Activated CD4-positive, alpha-beta T cell treated with anti-CD3 and anti-CD28 coated beads for 4 hours (primary cell): ENCODE results near the gene GBA2.

ENCODE experiments used
- DNase-seq, 2 donors: peaks; one replicate each; pipeline ENCODE4 v3.0.0-alpha.2; 2020

GBA2 gene

DNA sequence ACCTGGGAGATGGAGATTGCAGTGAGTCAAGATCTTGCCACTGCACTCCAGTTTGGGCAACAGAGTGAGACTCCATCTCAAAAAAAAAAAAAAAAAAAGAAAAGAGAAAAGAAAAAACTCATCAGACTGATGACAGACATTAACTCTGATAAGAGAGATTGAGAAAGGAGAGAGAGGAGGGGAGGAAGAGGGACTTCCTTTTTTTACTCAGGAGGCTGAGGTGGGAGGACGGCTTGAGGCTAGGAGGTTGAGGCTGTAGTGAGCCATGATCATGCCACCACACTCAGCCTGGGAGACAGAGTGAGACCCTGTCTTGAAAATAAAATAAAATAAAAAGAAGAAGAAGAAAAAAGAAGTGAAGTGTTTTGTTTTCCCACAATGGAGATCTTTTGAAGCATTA, 14.8 kb upstream of the GBA2 start:
- DNase-seq = no peak

DNA sequence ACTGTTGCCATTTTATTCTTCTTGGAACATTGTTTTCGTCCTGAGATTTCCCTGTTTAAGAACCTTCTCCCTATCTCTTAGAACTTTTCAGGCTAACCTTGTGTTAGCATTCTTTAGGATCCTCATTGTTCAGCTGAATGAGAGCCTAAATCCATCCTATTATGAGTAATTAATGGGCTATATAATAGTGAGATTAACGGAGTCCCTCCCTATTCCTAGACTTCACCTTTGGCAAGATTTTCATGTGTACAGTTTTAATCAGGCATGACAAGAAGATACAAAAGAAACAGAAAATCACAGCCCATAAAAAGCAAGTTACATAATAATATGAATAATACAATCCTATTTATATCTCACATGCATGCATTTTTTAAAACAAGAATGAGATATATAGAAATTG, 14.2 kb upstream of the GBA2 start:
- DNase-seq = no peak

DNA sequence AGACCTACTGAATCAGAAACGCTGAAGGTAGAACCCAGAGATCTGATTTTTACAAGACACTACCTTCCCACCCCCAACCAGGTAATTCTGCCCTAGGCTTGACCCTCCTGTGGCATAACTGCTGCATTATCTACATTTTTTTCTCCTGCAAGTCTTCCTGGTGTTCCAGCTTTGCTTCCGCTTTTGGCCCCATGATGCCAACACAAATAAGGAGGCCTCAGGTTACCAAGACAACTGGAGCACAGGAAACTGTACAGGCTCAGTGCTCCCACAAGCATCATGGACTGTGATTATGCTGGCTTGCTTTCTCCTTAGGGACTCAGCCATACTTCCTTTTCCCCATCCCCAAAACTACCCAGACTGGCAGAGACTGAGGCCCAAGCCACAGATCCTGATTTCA, 11.6 kb upstream of the GBA2 start:
- no peak for DNase-seq

DNA sequence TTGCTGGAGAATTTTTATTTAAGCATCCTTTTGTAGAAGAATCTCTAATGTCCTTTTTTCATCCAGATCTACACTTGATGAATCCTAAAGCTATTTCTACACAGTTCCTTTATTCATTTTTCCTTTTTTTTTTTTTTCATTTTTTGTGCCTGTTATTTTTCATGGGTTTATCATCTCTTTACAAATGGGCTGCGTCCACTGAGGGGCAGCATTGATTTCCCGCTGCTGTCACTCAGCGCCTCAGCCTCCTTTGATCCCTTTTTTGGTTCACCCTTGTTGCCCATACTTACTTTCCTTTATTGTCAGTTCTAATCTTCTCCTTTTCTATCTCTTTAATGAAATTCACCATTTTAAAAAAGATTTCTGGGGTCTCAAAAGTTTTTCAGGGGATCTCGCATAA, 10.8 kb upstream of the GBA2 start:
- no peak for DNase-seq

DNA sequence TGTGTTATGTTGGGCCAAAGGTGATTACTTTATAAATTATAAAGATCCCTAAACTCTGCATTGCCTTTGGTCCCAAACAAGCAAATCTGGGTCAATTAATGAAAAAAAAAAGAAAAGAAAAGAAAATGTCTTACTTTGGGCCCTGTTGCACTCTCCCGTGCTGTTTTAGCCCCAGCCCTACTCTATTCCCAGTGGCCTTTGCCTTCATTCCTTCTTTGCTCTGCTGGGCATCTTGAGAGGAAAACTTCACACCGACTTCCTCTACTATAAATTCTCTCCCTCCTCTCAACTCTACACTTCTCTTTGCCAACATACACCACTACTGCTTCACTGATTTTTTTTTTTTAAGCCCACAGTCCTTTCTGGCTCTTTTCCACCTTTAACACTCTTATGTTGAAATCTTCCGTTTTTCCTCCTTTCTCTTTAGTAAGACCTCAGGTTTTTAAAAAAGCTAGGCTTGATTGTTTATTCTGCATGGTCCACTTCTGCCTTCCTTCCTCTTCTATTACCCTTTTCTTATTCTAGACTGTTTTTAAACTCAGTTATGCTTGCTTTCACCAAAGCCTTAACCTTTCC, 9.5 kb upstream of the GBA2 start:
- no peak for DNase-seq

DNA sequence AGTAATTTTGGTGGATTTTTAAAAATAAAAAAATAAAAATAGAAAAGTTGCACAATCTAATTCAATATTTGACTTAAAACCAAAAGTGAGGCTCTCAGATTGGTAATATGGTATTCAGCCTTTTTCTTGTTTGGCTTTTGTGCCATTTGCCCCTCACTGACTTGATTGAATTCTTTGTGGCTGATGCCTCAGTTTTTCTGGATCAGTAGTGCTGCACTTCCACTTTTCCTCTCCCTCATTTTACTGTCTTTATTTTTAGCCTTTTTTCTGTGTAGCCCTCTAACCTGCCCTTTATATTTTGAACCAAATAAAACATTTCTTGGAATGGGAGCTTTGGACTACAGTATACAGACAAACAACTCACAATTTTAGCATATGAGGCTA, 8.9 kb upstream of the GBA2 start:
- DNase-seq = no peak

DNA sequence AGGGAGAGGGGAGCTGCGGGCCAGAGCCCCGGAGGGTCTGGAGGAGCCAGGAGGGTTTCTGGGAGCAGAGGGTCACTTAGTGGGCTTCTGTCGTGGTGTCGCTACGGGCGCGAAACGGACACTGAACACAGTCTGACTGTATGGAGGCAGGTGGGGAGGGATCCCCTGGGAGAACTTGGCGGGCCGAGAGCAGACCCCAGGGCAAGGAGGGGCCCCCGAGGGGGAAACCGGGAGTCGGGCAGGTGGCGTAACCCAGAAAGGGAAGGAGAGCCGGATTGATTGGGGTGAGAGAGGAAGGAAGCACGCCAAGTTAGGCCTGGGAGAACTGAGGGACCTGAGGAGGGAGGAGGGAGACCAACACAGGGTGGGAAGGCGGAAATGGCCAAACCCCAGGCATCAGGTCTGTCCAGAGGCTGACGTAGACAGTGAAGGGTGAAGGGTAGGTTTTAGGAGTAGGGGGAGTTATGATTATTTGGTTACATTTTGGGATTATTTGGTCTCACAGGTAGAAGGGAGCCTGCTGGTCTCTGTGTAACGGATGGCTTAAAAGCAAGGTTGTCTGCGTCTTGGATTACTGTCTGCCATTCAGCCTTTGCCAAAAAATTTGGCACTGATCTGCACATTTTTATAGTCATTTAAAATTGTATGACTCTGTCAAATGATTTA, 8.3 kb upstream of the GBA2 start:
- peak in 1 of 2 donors; percentile 8 for DNase-seq

DNA sequence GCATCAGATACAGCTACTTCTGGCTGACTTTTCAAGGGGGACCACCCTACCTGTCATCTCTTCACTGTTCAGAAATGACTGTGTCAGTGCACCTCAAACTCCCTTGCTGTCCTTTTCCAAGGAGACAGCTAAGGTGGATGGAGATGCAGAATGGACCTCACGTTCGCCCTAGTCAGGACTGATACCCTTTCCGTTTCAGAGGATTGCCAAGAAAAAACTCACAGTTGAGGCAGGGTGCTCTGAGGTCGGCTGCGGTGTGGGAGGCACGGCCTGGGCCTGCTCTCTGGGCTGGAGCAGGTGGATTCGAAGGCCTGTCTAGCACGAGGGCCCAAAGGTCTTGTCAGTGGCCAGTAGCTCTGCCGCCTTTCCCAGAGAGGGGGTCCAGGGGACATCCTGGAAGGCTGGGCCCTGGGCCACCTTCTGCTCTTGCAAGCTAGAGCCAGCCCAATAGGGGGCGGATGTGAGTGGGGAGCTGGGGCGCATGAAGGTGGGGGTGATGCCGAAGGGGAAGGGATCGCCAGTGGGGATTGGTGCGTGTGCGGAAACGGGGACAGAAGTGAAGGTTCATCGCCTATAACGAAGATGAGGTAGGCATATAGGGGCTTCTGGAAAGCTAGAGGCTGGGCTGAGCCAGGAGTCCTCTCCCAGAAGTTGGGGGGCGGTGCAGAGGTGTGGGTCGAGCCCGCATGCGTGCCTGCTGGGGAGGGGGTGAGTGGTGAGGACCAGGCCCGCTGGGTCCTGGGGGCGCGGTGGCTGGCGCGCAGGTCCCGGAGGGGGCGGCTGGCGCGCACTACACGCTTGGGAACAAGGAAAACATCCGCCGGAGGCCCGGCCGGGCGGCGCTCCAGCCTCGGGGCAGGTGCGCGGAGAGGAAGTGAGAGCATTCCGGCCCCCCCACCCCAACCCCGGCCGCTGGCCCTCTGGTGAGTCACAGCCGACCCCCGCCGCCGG, 7.5 kb upstream of the GBA2 start:
- DNase-seq = peak; percentile 76 to 82

DNA sequence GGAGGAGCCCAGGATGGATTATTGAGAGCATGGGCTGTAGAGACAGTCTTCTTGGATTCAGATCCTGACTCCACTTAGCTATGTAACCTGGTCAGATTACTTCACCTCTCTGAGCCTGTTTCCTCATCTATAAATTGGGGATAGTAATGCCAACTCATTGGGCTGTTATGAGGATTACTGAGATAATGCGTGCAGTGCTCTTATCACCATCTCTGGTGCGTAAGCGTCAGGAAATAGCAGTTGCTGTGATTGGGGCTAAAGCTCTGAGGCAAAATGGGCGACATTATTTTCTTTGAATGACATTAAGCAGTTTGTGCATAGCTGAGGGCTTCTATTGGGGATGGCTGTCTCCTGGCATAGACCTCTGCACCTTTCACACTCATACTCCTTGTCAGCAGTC, 6.0 kb upstream of the GBA2 start:
- no peak for DNase-seq

DNA sequence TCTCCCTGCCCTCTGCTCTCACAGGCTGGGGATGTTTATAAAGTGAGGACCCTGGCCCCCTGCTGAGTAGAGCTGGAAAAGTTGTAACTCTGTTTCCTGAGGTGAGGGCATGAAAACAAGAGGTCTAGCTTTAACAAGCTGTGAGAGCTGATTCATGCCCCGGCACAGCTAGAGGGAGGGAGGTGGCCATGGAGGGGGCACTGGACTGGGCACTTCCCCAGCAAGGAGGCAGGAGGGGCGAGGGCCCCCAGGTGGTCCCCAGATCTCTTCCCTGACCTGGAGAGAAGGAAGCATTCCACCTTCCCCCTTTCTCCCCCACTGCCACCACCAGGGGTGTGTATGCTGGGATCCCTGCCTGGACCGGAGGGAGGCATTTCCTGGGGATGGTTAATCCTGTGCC, 5.2 kb upstream of the GBA2 start, which contains the start of gene MSMP:
MSMP (minus strand) TSS at position 13 of the 400 bp plus-strand sequence. CDS start 147 bp downstream, outside the sequence.
- DNase-seq = no peak

DNA sequence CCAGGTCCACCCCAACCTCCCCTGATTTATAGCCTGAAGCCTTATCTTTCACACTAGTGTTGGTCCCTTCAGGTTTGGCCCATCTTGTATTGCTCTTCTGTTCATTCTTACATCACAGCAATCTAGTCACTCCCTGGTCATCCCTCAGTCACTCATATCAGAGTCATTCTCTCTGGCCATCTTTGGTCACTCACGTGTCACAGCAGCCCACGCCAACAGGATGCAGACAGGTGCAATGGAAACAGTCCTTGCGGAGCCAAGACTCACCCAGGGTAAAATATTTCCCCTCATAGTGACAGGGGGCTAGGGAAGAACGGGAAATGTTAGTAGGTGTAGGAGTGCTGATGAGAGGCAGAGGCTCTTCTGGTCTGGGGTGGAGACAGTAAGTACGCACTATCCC, 4.4 kb upstream of the GBA2 start:
- DNase-seq = no peak

DNA sequence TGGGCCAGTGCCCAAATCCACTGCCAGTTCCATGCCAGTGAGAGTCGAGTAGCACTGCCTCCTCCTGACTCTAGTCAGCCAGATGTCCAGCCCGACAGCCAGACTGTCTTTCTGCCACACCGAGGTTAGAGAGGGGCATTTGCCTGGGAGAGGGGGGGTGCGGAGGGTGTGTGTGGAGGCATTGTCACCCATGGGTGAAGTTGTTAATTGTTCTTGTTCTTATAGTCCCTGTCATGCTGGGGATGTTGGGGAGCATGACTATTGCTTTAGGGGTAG, 1.2 kb upstream of the GBA2 start:
- no peak for DNase-seq

DNA sequence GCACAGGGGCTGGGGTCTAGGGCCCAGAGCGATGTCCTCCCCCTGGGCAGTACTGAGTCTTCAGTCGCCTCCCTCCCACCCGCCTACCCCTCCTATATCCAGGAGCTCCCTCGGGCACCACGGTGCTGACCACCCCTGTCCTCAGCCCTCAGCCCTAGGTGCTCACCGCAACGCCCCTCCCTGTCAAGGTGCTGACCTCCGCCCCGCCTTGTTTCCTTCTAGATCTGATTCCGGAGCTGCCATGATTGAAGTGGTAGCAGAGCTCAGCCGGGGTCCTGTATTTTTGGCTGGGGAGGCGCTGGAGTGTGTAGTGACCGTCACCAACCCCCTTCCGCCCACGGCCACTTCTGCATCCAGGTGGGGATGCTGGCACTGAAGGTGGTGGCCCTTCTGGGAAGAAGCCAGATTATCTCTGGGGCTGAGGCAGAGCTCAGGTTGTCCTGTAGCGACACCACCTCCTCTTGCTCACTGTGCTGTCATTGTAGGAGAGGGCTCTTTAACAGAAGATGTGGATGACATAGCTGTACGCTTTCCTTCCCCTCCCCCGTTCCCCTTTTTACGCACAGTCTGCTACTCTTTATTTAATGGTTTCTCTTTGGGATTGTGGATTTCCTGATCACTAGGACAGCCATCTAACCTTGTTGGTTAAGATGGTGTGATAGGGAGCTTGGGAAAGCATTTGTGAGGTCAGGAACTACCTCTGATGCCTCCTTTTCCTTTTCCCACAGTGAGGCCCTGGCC, 657 bp upstream of the GBA2 start:
- peak; percentile 31 to 36 for DNase-seq

DNA sequence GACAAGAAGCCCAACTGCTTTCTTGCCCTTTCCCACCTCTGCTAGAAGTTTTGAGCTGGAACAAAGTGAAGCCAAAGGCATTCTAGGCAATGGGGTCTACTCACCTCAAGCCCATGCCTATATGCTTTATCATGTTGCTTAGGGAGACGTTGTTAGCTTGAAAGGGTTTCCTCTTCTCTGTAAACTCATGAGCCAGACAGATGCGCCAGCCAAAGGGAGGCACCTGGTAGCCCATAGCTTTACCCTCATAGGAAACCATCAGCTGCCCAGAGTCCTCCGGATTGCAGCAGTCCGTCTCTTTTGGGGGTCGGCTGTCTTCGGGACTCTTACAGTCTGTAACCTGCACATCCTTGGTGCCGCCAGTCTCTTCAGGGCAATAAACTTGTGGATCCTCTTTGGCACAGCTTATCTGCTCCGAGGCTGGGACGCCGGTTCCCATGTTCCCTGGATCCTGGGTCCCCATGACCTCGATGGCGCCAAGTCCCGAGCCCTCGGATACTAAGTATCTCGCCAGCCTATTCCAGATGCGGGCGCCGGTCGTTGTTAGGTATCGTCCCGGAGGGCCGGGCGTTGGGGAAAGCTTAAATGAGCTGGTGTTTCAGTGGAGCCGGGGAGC, 678 bp downstream of the GBA2 start:
- DNase-seq = no peak

DNA sequence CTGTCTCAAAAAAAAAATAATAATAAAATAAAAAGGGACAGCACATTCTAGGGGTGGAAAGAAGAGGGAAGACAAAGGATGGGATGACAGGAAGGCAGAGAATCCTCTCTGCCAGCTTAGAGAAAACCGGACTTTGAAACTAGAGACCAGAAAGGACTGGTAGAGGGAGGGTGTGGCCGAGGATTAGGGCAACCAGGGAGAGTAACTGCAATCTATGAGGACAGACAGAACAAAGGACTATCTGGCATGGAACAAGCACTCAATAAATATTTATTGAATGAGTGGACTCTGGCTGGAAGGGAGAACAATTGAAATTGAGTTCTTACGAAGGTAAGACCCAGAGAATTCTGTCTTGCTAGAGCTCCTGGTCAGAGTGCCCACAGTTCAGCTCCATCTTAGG, 2.4 kb downstream of the GBA2 start:
- DNase-seq = no peak

DNA sequence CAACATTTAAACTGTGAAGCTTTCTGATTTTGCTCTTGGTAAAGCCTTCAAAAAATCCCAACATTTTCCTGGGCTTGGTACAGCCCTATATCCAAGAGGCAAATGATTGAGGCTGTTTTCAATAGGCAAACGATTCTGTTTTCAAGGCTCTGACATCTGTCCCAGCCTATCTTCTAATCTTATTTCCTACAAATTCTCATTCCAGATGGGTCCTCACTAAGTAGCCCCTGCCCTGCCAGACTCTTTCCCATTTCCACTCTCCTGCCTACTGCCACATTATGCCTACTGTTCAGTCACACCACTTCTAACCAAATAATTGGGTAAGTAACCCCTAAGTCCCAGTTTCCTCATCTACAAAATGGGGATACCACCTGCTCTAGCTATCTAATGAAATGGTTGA, 3.5 kb downstream of the GBA2 start:
- DNase-seq = no peak

DNA sequence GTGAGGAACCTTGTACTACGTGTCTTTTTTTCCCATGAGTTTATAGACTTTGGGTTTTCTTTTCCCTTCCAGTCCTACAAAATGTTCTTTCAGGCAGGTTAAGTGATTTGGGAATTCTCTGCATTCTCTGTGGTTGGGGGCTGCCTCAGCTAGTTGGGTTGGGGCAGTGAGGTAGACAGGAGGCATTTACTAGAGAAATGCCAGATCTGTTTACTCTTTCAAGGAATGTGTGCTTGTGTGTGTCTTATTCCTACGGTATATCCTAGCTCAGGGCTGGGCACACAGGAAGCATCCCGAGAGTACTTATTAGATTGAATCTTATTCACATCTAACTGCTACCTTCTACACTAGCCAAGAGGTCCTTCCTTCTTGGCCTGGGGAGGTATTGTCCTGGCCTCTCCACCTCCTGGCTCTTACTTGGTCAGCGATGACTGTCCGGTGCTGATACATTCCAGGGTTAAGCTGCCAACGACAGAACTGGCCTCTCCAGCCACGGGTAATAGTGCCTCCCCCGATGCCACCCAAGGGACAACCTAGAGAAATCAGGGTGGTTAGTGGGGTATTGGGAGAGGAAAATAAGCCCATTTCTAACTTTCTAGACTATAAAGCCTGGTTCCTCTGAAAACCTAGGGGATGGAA, 5.0 kb downstream of the GBA2 start:
- DNase-seq = no peak

DNA sequence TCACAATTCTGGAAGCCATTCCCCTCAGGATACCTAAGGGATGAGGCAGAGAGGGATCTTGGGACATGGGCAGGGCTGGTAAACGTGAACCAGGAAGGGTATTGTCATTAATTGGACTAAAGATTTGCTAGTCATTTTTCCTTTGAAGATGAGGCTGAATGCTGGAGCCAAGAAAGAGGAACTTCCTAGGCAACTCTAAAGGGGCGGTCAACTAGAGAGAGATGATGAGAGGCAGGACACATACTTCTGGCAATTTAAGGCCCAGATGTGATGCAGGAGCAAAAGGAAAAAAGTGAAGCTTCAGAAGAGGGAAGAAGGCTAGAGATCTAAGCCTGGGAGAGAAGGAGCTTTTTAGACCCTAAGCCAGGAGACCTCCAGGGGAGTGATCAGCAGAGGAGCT, 5.6 kb downstream of the GBA2 start:
- no peak for DNase-seq

DNA sequence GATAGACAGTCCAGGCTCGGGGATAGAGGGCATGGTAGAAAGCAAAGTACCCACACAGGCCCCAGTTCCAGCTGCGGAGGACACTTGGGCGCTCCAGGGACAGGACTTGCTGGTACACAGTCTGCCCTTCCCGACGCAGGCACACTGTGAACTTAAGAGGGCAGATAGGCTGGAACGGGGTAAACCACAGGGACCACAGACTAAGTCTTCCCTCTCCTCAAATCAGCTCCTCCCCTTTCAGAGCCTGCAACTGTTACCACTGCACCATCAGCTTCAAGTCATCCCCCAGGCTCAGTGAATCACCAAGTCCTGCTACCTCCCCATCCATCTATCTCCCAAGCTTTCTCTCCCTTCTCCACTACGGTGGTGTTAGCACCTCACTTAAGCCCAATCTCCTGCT, 7.3 kb downstream of the GBA2 start:
- no peak for DNase-seq

DNA sequence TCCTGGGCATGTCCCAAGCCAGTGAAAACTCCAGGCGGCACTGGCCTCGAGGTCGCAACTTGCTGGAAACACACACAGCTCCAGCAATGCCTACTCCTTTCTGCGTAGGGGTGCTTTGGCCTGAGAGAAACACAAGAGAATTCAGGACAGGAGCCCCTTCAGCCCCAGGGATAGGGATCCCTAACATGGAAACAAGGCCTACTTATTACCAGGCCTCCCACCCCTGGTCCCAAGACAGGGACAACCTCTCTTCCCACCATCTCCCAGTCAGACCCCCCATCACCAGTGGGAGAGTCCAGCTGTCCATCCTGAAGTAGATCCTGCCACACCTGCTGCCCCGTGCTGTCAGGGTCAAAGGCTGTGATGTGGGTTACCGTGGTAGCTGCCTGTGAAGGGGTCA, 8.8 kb downstream of the GBA2 start:
- no peak for DNase-seq

DNA sequence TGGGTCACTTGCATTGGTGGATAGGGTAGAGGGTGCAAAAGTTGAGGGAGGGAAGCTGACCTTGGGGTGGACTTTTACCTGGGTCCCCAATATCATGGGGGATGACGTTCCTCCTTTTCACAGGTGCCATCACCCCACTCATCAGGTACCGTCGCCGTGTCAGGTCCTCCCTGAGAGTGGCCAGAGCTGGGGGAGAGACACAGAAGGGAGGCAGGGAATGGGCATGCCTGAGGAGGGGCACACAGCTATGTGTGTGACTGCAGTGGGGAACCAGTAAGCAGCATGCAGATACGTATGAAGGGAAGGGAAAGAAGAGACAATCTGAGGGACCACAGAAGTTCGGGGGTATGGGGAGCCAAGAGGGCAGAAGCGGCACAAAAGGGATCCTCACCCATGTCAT, 10.1 kb downstream of the GBA2 start:
- DNase-seq = no peak

DNA sequence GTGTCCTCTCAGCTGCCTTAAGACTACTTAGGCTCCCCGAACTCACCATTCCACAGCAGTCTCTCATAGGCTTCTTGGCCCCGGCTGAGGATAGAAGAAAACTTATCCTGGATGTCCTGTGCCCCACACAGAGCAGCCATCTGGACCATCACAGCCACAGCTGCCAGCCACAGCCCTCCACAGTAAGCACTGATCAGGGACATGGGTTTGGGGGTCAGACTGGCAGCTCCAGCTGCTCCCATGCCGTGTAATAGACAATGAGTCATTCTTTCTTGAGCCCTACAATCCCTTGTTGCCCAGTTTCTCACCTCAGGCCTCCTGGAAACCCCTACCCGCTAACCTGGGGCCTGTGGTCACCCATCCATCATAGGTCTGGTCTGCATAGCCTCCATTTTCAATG, 10.8 kb downstream of the GBA2 start:
- no peak for DNase-seq

DNA sequence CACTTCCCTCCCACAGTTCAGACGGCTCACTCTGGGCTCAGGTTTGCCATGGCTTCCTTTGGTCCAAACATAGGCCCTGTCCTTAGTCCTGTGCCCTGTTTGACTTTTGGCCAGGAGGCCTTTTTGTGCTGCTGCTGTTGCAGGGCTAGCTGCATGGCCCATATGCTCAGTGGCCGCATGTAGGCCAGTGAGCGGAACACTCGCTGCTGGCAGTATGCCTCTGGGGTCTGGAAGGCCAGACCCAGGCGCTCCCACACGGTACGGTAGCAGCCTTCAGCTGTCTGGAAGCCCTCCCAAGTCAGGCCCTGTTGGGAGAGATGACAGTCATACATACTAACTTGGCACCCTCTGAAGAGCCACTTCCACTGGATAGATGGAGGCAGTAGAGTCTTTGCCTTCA, 11.9 kb downstream of the GBA2 start:
- DNase-seq = no peak
